Measurements from ENCODE around the gene ARHGEF4.

GRCh38 chr2:130878933-130879332 lies 42.2 kb downstream of the ARHGEF4 start:
- no peak for TF ChIP-seq CTCF (IDR thresholded peaks at IDR 0.05)
- TF ChIP-seq POLR2A (IDR thresholded peaks at IDR 0.05): no peak
